ENCODE results near the gene SPIRE2. TPM values are rescaled to one million over a fixed set of nuclear protein-coding genes. Genes with fewer than 3 reads are reported as not detected.
A peak's percentile ranks its signal among the peaks of the same experiment; 100 is the strongest.
"Not testable (repeated sequence)": the region's sequence is repeated elsewhere in the genome, so short reads cannot be mapped to it uniquely, and the experiment has no call there.

The SPIRE2 gene
- polyA plus RNA-seq, 1 experiment, result 1.5 TPM

DNA sequence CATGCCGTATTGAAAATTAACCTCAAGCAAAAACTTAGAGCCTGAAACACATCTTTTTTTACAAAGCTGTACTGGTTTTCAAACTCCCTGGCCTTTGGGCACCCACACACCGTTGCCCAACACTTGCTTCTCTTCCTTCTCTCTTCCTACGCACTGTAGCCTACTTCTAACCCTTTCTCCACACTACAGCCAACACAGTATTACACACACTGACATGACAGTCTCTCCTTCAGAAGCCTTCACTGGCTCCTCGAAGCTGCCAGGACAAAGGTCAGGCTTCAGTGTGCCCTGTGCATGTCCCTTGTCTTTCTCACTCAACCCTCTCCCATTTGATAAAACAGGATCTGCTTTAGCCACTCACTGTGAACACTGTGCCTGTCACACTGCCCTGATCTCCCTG is 19.8 kb upstream of the SPIRE2 start:
- ChIA-PET CTCF (no interaction called here), POLR2A (no interaction called here)
- Histone ChIP-seq H3K27ac (ENCODE audit: low read depth, low read length) (no peak overlapping the region), H3K4me3 (ENCODE audit: low read depth, low read length) (no peak overlapping the region), H3K9me3 (ENCODE audit: control insufficient read depth, insufficient read depth, low read length) (no peaks in the 10 kb centered on the region), H3K27me3 (ENCODE audit: control insufficient read depth, insufficient read depth, low read length) (no peaks in the 10 kb centered on the region)
- TF ChIP-seq, protein P1, sequence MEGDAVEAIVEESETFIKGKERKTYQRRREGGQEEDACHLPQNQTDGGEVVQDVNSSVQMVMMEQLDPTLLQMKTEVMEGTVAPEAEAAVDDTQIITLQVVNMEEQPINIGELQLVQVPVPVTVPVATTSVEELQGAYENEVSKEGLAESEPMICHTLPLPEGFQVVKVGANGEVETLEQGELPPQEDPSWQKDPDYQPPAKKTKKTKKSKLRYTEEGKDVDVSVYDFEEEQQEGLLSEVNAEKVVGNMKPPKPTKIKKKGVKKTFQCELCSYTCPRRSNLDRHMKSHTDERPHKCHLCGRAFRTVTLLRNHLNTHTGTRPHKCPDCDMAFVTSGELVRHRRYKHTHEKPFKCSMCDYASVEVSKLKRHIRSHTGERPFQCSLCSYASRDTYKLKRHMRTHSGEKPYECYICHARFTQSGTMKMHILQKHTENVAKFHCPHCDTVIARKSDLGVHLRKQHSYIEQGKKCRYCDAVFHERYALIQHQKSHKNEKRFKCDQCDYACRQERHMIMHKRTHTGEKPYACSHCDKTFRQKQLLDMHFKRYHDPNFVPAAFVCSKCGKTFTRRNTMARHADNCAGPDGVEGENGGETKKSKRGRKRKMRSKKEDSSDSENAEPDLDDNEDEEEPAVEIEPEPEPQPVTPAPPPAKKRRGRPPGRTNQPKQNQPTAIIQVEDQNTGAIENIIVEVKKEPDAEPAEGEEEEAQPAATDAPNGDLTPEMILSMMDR (IDR thresholded peaks at IDR 0.05; ENCODE audit: low read depth, low read length), result no peak
- DNase-seq (ENCODE audit: low read depth, low spot score), result no peak

DNA sequence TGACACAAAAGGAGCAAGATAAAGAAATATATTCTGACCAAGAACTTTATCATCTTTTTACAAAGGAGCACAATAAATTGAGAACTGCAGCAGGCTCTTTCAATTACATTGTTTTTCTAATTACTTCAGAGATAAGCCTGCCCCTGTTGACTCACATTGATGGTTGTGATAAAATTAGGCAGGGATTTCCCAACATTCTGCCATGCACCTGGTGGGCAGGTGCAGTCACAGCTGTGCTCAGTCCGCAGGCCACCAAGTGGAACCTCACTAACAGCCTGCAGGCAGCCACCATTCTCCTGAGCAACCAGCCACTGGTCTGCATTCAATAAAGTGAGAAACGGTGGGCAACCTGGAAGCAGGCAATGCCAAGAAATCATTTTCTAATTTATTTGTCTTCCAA is 17.0 kb upstream of the SPIRE2 start:
- Histone ChIP-seq H3K4me3 (ENCODE audit: low read depth, low read length) (no peak overlapping the region), H3K9me3 (ENCODE audit: control insufficient read depth, insufficient read depth, low read length) (no peaks in the 10 kb centered on the region), H3K27ac (ENCODE audit: low read depth, low read length) (no peak overlapping the region), H3K27me3 (ENCODE audit: control insufficient read depth, insufficient read depth, low read length) (no peaks in the 10 kb centered on the region)
- TF ChIP-seq, protein P1 (IDR thresholded peaks at IDR 0.05; ENCODE audit: low read depth, low read length), result no peak
- no peak for DNase-seq (ENCODE audit: low read depth, low spot score)
- ChIA-PET POLR2A (interaction anchor here (0.8 kb wide), 1 partner anchor 49 kb away, joined by 4 read pairs; no protein-coding TSS in a partner anchor), CTCF (interaction anchor here (1.0 kb wide), 1 partner anchor 50 kb away, joined by 3 read pairs; no protein-coding TSS in a partner anchor)

DNA sequence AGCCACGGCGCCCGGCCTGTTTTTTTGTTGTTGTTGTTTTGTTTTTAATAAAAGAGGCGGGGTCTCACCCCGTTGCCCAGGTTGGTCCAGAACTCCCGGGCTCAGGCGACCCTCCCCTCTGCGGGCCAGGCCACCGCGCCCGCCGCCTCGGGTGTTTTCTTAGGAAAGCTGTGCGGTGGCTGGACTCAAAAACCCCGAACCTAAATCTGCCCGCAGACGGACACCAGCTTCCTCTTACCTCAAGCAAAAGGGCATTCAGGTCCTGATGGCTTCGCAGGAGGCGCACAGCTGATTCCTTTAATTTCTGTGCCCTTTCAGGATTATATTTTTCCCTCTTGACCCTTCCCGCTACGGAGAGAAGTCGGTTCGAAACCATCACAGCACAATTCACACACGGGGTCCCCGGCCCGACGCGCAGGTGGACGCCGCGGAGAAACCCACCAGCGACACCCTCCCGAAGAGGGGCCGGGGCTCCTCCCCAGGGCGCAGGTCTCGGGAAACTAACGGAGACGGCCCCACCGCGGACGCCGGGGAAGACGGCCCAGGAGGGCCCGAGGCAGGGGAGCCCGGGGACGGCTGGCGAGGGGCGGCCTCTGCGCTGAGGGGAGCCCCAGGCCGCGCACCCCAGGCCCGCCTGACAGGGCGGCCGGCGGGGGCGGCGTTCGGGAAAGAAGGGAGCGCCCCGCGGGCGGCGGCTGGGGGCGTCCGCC is 12.5 kb upstream of the SPIRE2 start:
- no peaks in the 10 kb centered on the region for H3K27me3 ChIP-seq (ENCODE audit: control insufficient read depth, insufficient read depth, low read length)
- H3K27ac ChIP-seq (ENCODE audit: low read depth, low read length), result no peak overlapping the region
- ChIA-PET POLR2A (no interaction called here), CTCF (no interaction called here)
- H3K4me3 ChIP-seq (ENCODE audit: low read depth, low read length), result peak overlapping the region; percentile 73
- DNase-seq (ENCODE audit: low read depth, low spot score), result no peak
- TF ChIP-seq, protein P1 (IDR thresholded peaks at IDR 0.05; ENCODE audit: low read depth, low read length), result no peak
- H3K9me3 ChIP-seq (ENCODE audit: control insufficient read depth, insufficient read depth, low read length), result peaks cover 10% of the 10 kb centered on the region; the same call in 1 of the 2 replicates

DNA sequence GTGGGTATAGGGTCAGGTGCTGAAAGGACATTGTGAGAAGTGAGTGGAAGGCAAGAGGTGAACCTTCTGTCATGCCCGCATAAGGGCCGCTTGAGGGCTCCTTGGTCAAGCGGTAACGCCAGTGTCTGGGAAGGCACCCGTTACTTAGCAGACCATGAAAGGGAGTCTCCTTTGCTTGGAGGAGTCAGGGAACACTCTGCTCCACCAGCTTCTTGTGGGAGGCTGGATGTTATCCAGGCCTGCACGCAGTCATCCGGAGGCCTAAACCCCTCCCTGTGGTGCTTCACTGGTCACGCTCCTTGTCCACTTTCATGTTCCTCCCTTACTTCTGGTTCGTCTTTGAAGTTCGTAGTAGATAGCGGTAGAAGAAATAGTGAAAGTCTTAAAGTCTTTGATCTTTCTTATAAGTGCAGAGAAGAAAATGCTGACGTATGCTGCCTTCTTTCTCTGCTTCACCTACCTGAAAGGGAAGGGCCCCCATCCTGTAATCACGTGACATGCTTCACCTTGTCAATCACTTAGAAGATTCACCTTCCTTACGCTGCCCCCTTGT is 9.3 kb upstream of the SPIRE2 start:
- H3K9me3 ChIP-seq (ENCODE audit: control insufficient read depth, insufficient read depth, low read length); H3K4me3 ChIP-seq (ENCODE audit: low read depth, low read length); DNase-seq (ENCODE audit: low read depth, low spot score); POLR2A ChIA-PET; H3K27ac ChIP-seq (ENCODE audit: low read depth, low read length); H3K27me3 ChIP-seq (ENCODE audit: control insufficient read depth, insufficient read depth, low read length): not testable (repeated sequence)
- CTCF ChIA-PET, result interaction anchor here (0.6 kb wide), 1 partner anchor 471 kb away, joined by 4 read pairs; no protein-coding TSS in a partner anchor

DNA sequence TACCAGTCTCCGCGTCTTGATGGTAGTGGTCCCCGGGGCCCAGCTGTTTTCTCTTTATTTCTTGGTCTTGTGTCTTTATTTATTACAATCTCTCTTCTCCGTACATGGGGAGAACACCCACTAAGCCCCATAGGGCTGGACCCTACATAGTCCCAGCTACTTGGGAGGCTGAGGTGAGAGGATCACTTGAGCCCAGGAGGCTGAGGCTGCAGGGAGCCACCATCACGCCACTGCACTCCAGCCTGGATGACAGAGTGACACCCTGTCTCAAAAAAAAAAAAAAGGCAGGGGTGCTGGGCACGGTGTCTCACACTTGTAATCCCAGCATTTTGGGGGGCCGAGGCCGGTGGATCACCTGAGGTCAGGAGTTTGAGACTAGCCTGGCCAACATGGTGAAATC is 8.8 kb upstream of the SPIRE2 start:
- CTCF ChIA-PET; H3K4me3 ChIP-seq (ENCODE audit: low read depth, low read length): not testable (repeated sequence)

DNA sequence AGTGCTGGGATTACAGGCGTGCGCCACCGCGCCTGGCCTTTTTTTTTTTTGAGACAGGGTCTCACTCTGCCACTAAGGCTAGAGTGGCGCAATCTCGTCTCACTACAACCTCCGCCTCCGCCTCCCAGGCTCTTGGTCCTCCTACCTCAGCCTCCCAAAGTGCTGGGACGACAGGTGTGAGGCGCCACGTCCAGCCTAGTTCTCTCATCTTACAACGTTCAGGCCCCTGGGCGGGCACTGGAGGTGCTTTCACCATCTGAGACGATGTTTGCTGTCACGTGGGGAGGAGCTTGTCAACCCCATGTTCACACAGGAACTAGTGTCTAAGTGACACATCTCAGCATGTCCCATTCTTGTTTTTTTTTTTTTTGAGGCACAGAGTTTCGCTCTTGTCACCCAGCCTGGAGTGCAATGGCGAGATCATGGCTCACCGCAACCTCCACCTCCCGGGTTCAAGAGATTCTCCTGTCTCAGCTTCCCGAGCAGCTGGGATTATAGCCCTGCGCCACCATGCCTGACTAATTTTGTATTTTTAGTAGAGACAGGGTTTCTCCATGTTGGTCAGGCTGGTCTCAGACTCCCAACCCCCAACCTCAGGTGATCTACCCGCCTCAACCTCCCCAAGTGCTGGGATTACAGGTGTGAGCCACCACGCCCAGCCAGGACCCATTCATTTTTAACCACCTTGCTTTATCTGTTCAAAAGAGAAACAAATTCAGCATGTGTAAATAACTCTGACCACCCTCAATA is 6.7 kb upstream of the SPIRE2 start:
- ChIA-PET CTCF (no interaction called here), POLR2A (no interaction called here)
- TF ChIP-seq, protein P1 (IDR thresholded peaks at IDR 0.05; ENCODE audit: low read depth, low read length), result no peak
- Histone ChIP-seq H3K27ac (ENCODE audit: low read depth, low read length) (no peak overlapping the region), H3K4me3 (ENCODE audit: low read depth, low read length) (no peak overlapping the region), H3K27me3 (ENCODE audit: control insufficient read depth, insufficient read depth, low read length) (no peaks in the 10 kb centered on the region), H3K9me3 (ENCODE audit: control insufficient read depth, insufficient read depth, low read length) (peaks cover 10% of the 10 kb centered on the region; the same call in 1 of the 2 replicates)
- no peak for DNase-seq (ENCODE audit: low read depth, low spot score)

More for the DNA sequence above, 8.8 kb upstream of the SPIRE2 start:
- POLR2A ChIA-PET; DNase-seq (ENCODE audit: low read depth, low spot score); H3K27me3 ChIP-seq (ENCODE audit: control insufficient read depth, insufficient read depth, low read length); H3K9me3 ChIP-seq (ENCODE audit: control insufficient read depth, insufficient read depth, low read length); H3K27ac ChIP-seq (ENCODE audit: low read depth, low read length): not testable (repeated sequence)
